Fibroblast of mammary gland (primary cell): ENCODE results near the gene RHOT1.
A peak's percentile ranks its signal among the peaks of the same experiment; 100 is the strongest.

Experiments used
- DNase-seq: peaks from one replicate; pipeline ENCODE4 v3.0.0-alpha.2; 2010; ENCODE audit warnings: low read depth
- H3K4me3 ChIP-seq: 2 replicates; pipeline ENCODE4 v1.5.1; 2011; ENCODE audit warnings: low read depth, mild to moderate bottlenecking, low read length, moderate library complexity; ENCODE audit not compliant: control insufficient read depth
- TF ChIP-seq, protein P1 (sequence below): conservative IDR thresholded peaks from 2 replicates; pipeline ENCODE4 v1.5.1; 2011; ENCODE audit warnings: low read depth, low read length, inconsistent platforms; ENCODE audit not compliant: control insufficient read depth, insufficient read depth

RHOT1 gene

GRCh38 chr17:32185875-32186274 is 43.6 kb downstream of the RHOT1 start:
- no peak overlapping the region for H3K4me3 ChIP-seq
- DNase-seq, result peak; percentile 13

GRCh38 chr17:32187271-32187670 is 45.0 kb downstream of the RHOT1 start:
- peak; percentile 8 for DNase-seq

More at GRCh38 chr17:32185875-32186274, 43.6 kb downstream of the RHOT1 start:
- TF ChIP-seq, protein P1, sequence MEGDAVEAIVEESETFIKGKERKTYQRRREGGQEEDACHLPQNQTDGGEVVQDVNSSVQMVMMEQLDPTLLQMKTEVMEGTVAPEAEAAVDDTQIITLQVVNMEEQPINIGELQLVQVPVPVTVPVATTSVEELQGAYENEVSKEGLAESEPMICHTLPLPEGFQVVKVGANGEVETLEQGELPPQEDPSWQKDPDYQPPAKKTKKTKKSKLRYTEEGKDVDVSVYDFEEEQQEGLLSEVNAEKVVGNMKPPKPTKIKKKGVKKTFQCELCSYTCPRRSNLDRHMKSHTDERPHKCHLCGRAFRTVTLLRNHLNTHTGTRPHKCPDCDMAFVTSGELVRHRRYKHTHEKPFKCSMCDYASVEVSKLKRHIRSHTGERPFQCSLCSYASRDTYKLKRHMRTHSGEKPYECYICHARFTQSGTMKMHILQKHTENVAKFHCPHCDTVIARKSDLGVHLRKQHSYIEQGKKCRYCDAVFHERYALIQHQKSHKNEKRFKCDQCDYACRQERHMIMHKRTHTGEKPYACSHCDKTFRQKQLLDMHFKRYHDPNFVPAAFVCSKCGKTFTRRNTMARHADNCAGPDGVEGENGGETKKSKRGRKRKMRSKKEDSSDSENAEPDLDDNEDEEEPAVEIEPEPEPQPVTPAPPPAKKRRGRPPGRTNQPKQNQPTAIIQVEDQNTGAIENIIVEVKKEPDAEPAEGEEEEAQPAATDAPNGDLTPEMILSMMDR, result no peak

DNA sequence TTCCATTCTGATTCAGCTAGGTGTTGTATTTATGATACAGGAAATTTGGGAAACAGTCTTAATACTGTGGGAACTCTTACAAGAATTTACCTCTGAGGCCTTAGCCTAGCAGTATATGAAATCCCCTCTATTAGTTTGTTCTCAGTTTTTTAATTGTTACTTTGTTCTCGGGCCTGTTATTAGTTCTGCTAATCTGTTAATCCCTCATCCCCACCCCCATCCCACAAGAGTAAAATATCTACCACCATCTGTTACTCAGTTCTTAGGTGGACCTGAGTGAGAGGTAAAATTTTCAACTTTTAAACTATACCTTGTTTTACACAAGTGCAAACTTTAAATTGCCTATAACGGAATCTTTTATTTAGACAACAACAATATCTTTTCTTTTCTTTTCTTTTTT is 47.0 kb downstream of the RHOT1 start:
- DNase-seq, result no peak
- H3K4me3 ChIP-seq, result no peak overlapping the region
- TF ChIP-seq, protein P1, result no peak

More at GRCh38 chr17:32187271-32187670, 45.0 kb downstream of the RHOT1 start:
- no peak overlapping the region for H3K4me3 ChIP-seq
- TF ChIP-seq, protein P1, result no peak

DNA sequence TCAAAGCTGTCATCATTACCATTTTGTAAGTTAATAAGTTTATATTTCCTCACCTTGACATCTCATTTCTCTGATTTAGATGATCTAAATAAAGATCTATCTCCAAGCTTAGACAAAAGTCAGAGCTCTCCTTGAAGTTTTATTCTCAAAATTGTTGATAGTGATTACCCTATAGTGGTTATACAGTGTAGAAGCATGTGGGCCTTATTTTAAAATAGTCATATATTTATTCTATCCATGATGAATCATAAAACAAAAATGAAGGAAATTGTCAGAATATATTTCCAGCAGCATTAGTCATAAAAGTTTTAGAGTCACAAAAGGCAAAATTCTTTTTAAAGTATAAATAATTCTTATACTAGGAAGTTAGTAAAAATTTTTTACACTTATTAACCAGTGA is 49.0 kb downstream of the RHOT1 start:
- H3K4me3 ChIP-seq, result no peak overlapping the region
- TF ChIP-seq, protein P1, result no peak

DNA sequence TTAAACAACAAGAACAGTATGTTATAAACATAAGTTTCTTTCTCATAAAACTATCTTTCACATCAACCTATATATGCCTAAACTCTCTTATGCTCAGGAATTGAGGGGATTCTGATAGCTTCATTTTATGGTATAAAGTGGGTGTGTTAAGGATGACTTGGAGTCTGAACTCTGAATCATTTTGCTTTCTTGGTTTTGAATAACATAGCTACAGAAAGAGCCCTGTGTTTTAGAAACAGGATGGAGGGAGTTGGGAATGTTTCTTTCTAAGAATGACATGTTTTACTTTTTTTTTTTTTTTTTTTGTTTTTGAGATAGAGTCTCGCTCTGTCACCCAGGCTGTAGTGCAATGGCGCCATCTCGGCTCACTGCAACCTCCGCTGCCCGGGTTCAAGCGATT is 50.1 kb downstream of the RHOT1 start:
- H3K4me3 ChIP-seq, result no peak overlapping the region
- DNase-seq, result peak; percentile 51
- TF ChIP-seq, protein P1, result no peak

More for the DNA sequence above, 49.0 kb downstream of the RHOT1 start:
- DNase-seq, result peak; percentile 46

GRCh38 chr17:32197987-32198386 is 55.7 kb downstream of the RHOT1 start:
- H3K4me3 ChIP-seq, result no peak overlapping the region
- no peak for DNase-seq
- TF ChIP-seq, protein P1, result no peak

- peak; percentile 33 for DNase-seq
- H3K4me3 ChIP-seq, result no peak overlapping the region
- TF ChIP-seq, protein P1, result no peak
These were observed 64.6 kb downstream of the RHOT1 start for GRCh38 chr17:32206861-32207260.
